ENCODE data around the gene APLN. TPM values are rescaled to one million over a fixed set of nuclear protein-coding genes. Genes with fewer than 3 reads are reported as not detected.

APLN gene, protein sequence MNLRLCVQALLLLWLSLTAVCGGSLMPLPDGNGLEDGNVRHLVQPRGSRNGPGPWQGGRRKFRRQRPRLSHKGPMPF
- total RNA-seq = 7.9 TPM
- long read RNA-seq, transcript APLN-201 (3 exons, 3,205 nt) = major isoform, 6 of 19 reads
- long read RNA-seq, partial matches to known transcripts = 0 of 19 reads
- long read RNA-seq, other reads (novel, unspliced or antisense) = 13 of 19 reads

DNA sequence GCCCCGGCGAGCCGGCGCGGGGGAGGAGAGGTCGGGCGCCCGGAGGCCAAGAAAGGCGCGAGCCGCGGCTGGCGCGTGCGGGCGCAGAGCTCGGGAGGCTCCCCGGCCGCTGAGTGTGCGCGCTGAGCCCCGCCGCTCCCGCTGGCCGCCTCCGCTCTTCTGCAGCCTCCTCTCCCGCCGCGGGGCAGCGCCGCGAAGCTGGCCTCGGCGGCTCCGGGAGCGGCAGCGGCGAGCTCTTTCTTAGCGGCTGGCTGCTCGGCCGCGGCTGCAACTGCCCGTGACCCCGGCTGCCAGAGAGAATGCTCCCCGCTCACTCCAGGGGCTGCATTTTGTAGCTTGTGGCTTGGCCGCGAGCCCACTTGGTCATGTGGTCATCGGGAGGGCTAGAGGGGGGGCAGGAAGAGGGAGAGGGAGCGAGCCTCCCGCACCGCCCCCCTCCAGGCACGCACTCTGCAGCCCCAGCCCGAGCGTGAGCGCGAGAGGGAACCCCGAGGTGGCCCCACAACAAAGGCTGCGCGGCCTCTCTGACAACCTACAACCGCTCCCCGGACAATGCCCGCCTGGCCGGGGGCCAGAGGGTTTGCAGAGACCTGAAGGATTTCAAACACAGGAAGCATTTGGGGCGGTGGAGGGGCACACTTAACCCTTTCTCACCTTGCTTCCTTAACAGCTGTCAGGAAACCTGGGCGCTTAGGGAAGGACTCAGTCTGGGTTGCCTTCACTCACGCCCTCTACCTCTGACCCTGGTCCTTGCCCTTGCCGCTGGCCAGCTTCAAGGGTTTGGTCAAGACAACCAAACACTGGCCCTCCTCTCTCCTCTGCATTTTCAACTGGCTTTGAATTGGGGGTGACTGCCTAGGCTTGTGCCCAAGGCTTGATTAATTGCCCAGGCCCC is at the start of gene APLN:
APLN (minus strand) TSS at position 305 of the 895 bp plus-strand sequence. CDS start 326 bp downstream, outside the sequence.
- ATAC-seq = peak; percentile 72
- Histone ChIP-seq H3K4me1 (no peaks in the 10 kb centered on the region), H3K9me3 (no peaks in the 10 kb centered on the region), H3K36me3 (no peaks in the 10 kb centered on the region), H3K27me3 (no peaks in the 10 kb centered on the region), H3K27ac (no peak within 1 kb of the TSS), H3K4me3 (peak within 1 kb of the TSS; percentile 49)
- TF ChIP-seq, protein P1, sequence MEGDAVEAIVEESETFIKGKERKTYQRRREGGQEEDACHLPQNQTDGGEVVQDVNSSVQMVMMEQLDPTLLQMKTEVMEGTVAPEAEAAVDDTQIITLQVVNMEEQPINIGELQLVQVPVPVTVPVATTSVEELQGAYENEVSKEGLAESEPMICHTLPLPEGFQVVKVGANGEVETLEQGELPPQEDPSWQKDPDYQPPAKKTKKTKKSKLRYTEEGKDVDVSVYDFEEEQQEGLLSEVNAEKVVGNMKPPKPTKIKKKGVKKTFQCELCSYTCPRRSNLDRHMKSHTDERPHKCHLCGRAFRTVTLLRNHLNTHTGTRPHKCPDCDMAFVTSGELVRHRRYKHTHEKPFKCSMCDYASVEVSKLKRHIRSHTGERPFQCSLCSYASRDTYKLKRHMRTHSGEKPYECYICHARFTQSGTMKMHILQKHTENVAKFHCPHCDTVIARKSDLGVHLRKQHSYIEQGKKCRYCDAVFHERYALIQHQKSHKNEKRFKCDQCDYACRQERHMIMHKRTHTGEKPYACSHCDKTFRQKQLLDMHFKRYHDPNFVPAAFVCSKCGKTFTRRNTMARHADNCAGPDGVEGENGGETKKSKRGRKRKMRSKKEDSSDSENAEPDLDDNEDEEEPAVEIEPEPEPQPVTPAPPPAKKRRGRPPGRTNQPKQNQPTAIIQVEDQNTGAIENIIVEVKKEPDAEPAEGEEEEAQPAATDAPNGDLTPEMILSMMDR (IDR thresholded peaks at IDR 0.05) = no peak
- intact Hi-C loops (cut with DNase I) = no loop called here
- peak; percentile 67 for DNase-seq

DNA sequence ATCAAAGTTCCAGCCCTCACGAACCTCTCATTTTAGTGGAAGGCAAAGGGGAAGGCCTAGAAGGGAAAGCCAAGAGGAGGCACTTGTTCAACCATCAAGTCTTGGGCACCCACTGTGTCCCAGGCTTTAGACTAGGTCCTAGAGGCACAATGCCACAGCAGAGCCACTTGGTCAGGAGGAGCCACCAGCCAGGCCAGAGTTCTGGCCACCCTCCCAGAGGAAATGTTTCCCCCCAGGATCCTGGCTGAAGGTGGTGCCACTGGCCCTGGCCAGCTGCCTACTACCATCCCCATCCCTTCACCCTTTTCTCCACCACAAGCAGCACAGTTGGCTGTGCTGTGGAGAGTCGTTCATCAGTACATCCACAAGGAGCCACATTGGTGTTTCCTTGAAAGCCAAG is 49.7 kb upstream of the APLN start:
- Histone ChIP-seq H3K27me3 (no peaks in the 10 kb centered on the region), H3K9me3 (no peaks in the 10 kb centered on the region), H3K36me3 (no peaks in the 10 kb centered on the region), H3K4me1 (no peaks in the 10 kb centered on the region), H3K27ac (no peak overlapping the region), H3K4me3 (no peak overlapping the region)
- no peak for ATAC-seq
- intact Hi-C loops (cut with DNase I) = no loop called here
- no peak for DNase-seq
- TF ChIP-seq, protein P1 (IDR thresholded peaks at IDR 0.05) = no peak

DNA sequence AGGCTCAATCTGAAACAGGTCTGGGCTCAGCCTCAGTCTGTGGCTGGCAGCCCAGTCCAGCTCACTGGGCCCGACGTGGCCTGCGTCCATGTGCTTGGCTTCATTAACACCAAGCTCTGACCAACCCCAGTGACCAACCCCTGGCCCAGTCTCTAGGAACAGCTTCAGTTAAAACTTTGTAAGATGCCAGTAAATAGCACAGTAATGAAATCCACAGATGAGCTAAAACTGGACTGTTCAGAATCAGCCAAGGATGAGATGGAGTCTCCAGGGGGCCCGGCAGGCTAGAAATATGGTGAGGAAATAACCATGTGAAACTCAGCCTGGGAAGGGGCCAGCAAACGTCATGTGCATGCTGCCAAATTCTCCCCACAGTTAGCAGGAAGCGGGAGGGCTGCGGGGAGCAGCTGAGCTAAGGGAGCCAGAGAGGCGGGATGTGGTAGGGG is 46.9 kb upstream of the APLN start:
- Histone ChIP-seq H3K36me3 (no peaks in the 10 kb centered on the region), H3K4me3 (no peak overlapping the region), H3K4me1 (no peaks in the 10 kb centered on the region), H3K27me3 (no peaks in the 10 kb centered on the region), H3K27ac (no peak overlapping the region), H3K9me3 (no peaks in the 10 kb centered on the region)
- DNase-seq (peak; percentile 61), ATAC-seq (peak; percentile 22)
- intact Hi-C loops (cut with DNase I) = no loop called here
- TF ChIP-seq, protein P1 (IDR thresholded peaks at IDR 0.05) = no peak

DNA sequence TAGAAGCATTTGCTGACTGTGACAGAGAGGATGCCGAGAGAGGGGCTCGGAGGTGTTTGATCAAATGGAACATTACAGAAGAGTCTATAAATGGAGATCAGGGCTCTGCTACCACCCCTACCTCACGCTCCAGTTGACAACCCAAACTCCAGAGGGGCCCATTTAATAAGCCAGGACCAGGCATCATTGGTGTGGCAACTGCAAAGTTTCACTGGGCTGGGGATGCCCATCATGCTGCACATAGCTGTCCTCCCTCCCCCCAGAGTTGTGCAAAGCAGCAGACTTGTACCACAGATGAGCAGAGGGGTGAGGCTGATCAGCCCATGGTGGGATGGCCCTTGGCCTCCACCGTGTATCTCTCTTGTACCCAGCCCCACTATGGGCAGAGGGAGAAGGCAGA is 45.8 kb upstream of the APLN start:
- no peaks in the 10 kb centered on the region for H3K36me3 ChIP-seq
- TF ChIP-seq, protein P1 (IDR thresholded peaks at IDR 0.05) = no peak
- no peaks in the 10 kb centered on the region for H3K27me3 ChIP-seq
- no peak overlapping the region for H3K4me3 ChIP-seq
- no peak overlapping the region for H3K27ac ChIP-seq
- intact Hi-C loops (cut with DNase I) = no loop called here
- H3K9me3 ChIP-seq = no peaks in the 10 kb centered on the region
- no peak for ATAC-seq
- H3K4me1 ChIP-seq = no peaks in the 10 kb centered on the region
- no peak for DNase-seq

DNA sequence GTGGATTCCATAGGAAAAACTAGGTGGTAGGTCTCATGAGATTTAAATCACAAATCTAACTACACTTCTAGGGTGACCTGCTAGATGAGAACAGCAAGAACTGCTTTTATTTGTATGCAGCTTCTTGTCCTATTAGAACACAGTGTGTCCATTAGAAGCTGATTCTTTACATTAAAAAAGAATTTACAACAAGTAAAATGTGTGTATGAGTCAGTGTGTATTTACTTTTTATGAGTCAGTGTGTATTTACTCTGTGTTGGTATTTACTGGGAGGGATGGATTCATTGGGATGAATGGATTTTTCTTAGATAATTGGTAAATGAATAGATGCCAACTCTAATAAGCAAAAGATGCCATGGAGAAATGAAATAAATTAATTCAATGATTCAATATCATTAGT is 43.4 kb upstream of the APLN start:
- no peaks in the 10 kb centered on the region for H3K4me1 ChIP-seq
- intact Hi-C loops (cut with DNase I) = no loop called here
- DNase-seq = no peak
- H3K27ac ChIP-seq = no peak overlapping the region
- H3K27me3 ChIP-seq = no peaks in the 10 kb centered on the region
- H3K36me3 ChIP-seq = no peaks in the 10 kb centered on the region
- H3K4me3 ChIP-seq = no peak overlapping the region
- no peaks in the 10 kb centered on the region for H3K9me3 ChIP-seq
- TF ChIP-seq, protein P1 (IDR thresholded peaks at IDR 0.05) = no peak
- no peak for ATAC-seq

Measured in upper lobe of right lung (tissue), 1 donor.